A549 (cell line): ENCODE results near the gene AFAP1. TPM values are rescaled to one million over a fixed set of nuclear protein-coding genes. Genes with fewer than 3 reads are reported as not detected.

Experiments
- ATAC-seq, 2 experiments: fragments of 200-7000 bp in 1 of 2; fragments of >200 bp in 1 of 2; cut with Nextera tagmentation in 1 of 2; cut with Tn5 transposase in 1 of 2; 3 replicates each; pipeline versions ENCODE4 v1.8.0 to v1.9.1; 2018 to 2020; ENCODE audit warnings: mild to moderate bottlenecking in 1 of 2, moderate library complexity in 1 of 2
- CTCF ChIA-PET: fragments of 300-600 bp; sonication (Branson Sonifier 250); formaldehyde crosslinking; extraction: SDS; loops from one replicate; lab custom pipeline; 2021; ENCODE audit warnings: antibody characterized with exemption, inconsistent platforms; lab: Yijun Ruan, JAX
- POLR2A ChIA-PET: fragments of 350-600 bp; formaldehyde crosslinking; extraction: SDS; loops from one replicate; lab custom pipeline; 2021; ENCODE audit warnings: antibody characterized with exemption, inconsistent platforms; lab: Yijun Ruan, JAX
- DNase-seq, 2 experiments: peaks; one replicate each; pipeline versions ENCODE4 v3.0.0 to v3.0.0-alpha.2; 2011 to 2016; ENCODE audit warnings: low read depth in 1 of 2, low spot score in 1 of 2
- FAIRE-seq: peaks from 2 replicates; lab custom pipeline; 2011; peaks lifted over from hg19 to GRCh38; lab: Jason Lieb, UNC
- H3K27ac ChIP-seq, 2 experiments: fragments of >200 bp; sonication (Bioruptor Twin); formaldehyde crosslinking; 3 replicates each; pipeline ENCODE4 v1.5.1; 2016 to 2017
- H3K4me1 ChIP-seq: fragments of >200 bp; sonication (Bioruptor Twin); formaldehyde crosslinking; 3 replicates; pipeline ENCODE4 v1.6.1; 2016
- H3K4me2 ChIP-seq: fragments of >200 bp; sonication (Bioruptor Twin); formaldehyde crosslinking; 3 replicates; pipeline ENCODE4 v1.6.1; 2016
- H3K4me3 ChIP-seq: fragments of >200 bp; sonication (Bioruptor Twin); formaldehyde crosslinking; 3 replicates; pipeline ENCODE4 v1.5.1; 2016
- H3K9me3 ChIP-seq: fragments of >200 bp; sonication (Bioruptor Twin); formaldehyde crosslinking; 3 replicates; pipeline ENCODE4 v1.6.1; 2016
- CBX8 ChIP-seq: fragments of 200-600 bp; sonication (generic); IDR thresholded peaks from 2 replicates; pipeline ENCODE4 v1.6.1; 2016
- CHD2 ChIP-seq: fragments of 150-350 bp; IDR thresholded peaks from 2 replicates; pipeline ENCODE4 v1.6.1; 2014; ENCODE audit warnings: low read length; ENCODE audit not compliant: partially characterized antibody
- CHD4 ChIP-seq: fragments of 200-600 bp; sonication (generic); IDR thresholded peaks from 2 replicates; pipeline ENCODE4 v1.6.1; 2016; ENCODE audit warnings: antibody characterized with exemption, mild to moderate bottlenecking, borderline replicate concordance
- EHF ChIP-seq: fragments of 250-450 bp; sonication (Bioruptor Pico); IDR thresholded peaks from 2 replicates; pipeline ENCODE4 v1.5.0; 2020; ENCODE audit warnings: mild to moderate bottlenecking
- EHMT2 ChIP-seq: fragments of 200-600 bp; sonication (generic); IDR thresholded peaks from 2 replicates; pipeline ENCODE4 v1.6.1; 2016; ENCODE audit warnings: antibody characterized with exemption, low read depth, mild to moderate bottlenecking, moderate library complexity
- ESRRA ChIP-seq: fragments of 150-350 bp; IDR thresholded peaks from 2 replicates; pipeline ENCODE4 v1.6.1; 2014; ENCODE audit warnings: mild to moderate bottlenecking, low read length, borderline replicate concordance
- FOSB ChIP-seq: fragments of 250-450 bp; sonication (Bioruptor Pico); IDR thresholded peaks from 2 replicates; pipeline ENCODE4 v1.5.0; 2020; ENCODE audit warnings: mild to moderate bottlenecking, moderate library complexity
- HDAC2 ChIP-seq: fragments of 200-600 bp; sonication (generic); IDR thresholded peaks from 2 replicates; pipeline ENCODE4 v1.6.1; 2016
- HEYL ChIP-seq: fragments of 250-450 bp; sonication (Bioruptor Pico); IDR thresholded peaks from 2 replicates; pipeline ENCODE4 v1.8.0; 2021; ENCODE audit warnings: mild to moderate bottlenecking, moderate library complexity
- HOXA7 ChIP-seq: fragments of 250-450 bp; sonication (Bioruptor Pico); IDR thresholded peaks from 2 replicates; pipeline ENCODE4 v1.5.0; 2020; ENCODE audit warnings: mild to moderate bottlenecking, moderate library complexity
- HOXB5 ChIP-seq: fragments of 250-450 bp; sonication (Bioruptor Pico); IDR thresholded peaks from 2 replicates; pipeline ENCODE4 v1.5.0; 2020; ENCODE audit warnings: mild to moderate bottlenecking, moderate library complexity
- JUNB ChIP-seq: fragments of >200 bp; sonication (Bioruptor Twin); formaldehyde crosslinking; IDR thresholded peaks from 2 replicates; pipeline ENCODE4 v1.6.1; 2016
- KDM1A ChIP-seq: fragments of 200-600 bp; sonication (generic); IDR thresholded peaks from 2 replicates; pipeline ENCODE4 v1.6.1; 2016; ENCODE audit warnings: low read depth, mild to moderate bottlenecking
- KDM5A ChIP-seq: fragments of 200-600 bp; sonication (generic); IDR thresholded peaks from 2 replicates; pipeline ENCODE4 v1.6.1; 2016; ENCODE audit warnings: antibody characterized with exemption, mild to moderate bottlenecking
- MYC ChIP-seq: IDR thresholded peaks from 2 replicates; pipeline ENCODE4 v1.6.1; 2012; ENCODE audit warnings: mild to moderate bottlenecking, inconsistent platforms, low read length, improper control_type of control experiment, borderline replicate concordance
- NPAS2 ChIP-seq: fragments of 250-450 bp; sonication (Bioruptor Pico); IDR thresholded peaks from 2 replicates; pipeline ENCODE4 v1.8.0; 2022; ENCODE audit warnings: mild to moderate bottlenecking, moderate library complexity, borderline replicate concordance
- PHF8 ChIP-seq: fragments of 200-600 bp; sonication (generic); IDR thresholded peaks from 2 replicates; pipeline ENCODE4 v1.6.1; 2016; ENCODE audit warnings: low read depth, mild to moderate bottlenecking, antibody characterized with exemption, moderate library complexity, borderline replicate concordance
- POLR2AphosphoS2 ChIP-seq: conservative IDR thresholded peaks from 2 replicates; pipeline ENCODE4 v1.6.1; 2012; ENCODE audit warnings: low read length, improper control_type of control experiment, inconsistent platforms
- RCOR1 ChIP-seq: fragments of 150-350 bp; IDR thresholded peaks from 2 replicates; pipeline ENCODE4 v1.6.1; 2014; ENCODE audit warnings: antibody characterized with exemption, low read length, low read depth
- SMC3 ChIP-seq: fragments of >200 bp; sonication (Bioruptor Twin); formaldehyde crosslinking; IDR thresholded peaks from 3 replicates; pipeline ENCODE4 v1.6.1; 2018; ENCODE audit warnings: inconsistent platforms
- SREBF2 ChIP-seq: fragments of 450-650 bp; IDR thresholded peaks from 2 replicates; pipeline ENCODE4 v1.6.1; 2014; ENCODE audit warnings: mild to moderate bottlenecking, moderate library complexity
- TFCP2L1 ChIP-seq: fragments of 250-450 bp; sonication (Bioruptor Pico); IDR thresholded peaks from 2 replicates; pipeline ENCODE4 v1.5.0; 2021; ENCODE audit warnings: mild to moderate bottlenecking
- ZC3H11A ChIP-seq: fragments of 450-650 bp; IDR thresholded peaks from 2 replicates; pipeline ENCODE4 v1.6.1; 2014; ENCODE audit warnings: antibody characterized with exemption, mild to moderate bottlenecking
- ZSCAN20 ChIP-seq: fragments of 250-450 bp; sonication (Bioruptor Pico); IDR thresholded peaks from 2 replicates; pipeline ENCODE4 v1.8.0; 2022; ENCODE audit warnings: mild to moderate bottlenecking, moderate library complexity
- WGBS: methylation state at CpG from one replicate; pipeline ENCODE4 v1.1.6; 2017; ENCODE audit errors: missing lambda C conversion rate; 5-methylcytosine and 5-hydroxymethylcytosine counted together
- polyA plus RNA-seq, 4 experiments: library from polyadenylated mRNA; depleted of rRNA in 3 of 4; stranded (reverse); fragments of >200 nt; fragmentation: RNase III in 1 of 4; extraction: RNeasy Plus Mini Kit Qiagen cat#74134 plus additional on column Dnase treatment in 1 of 4; gene quantifications; 2 replicates in 3 of 4; 3 replicates in 1 of 4; pipeline ENCODE4 v1.2.3, GENCODE V29; 2011 to 2017
- TF ChIP-seq, protein P1 (sequence below): fragments of >200 bp; sonication (Bioruptor Twin); formaldehyde crosslinking; IDR thresholded peaks from 3 replicates; pipeline ENCODE4 v1.5.1; 2016
- TF ChIP-seq, protein P2 (sequence below): fragments of 250-450 bp; sonication (Bioruptor Pico); IDR thresholded peaks from 2 replicates; pipeline ENCODE4 v1.5.0; 2021; ENCODE audit warnings: mild to moderate bottlenecking, moderate library complexity, borderline replicate concordance

The AFAP1 gene
- polyA plus RNA-seq, 2 of the 4 experiments (the other 2 are of a cell fraction) = 25.4 to 29.6 TPM

DNA sequence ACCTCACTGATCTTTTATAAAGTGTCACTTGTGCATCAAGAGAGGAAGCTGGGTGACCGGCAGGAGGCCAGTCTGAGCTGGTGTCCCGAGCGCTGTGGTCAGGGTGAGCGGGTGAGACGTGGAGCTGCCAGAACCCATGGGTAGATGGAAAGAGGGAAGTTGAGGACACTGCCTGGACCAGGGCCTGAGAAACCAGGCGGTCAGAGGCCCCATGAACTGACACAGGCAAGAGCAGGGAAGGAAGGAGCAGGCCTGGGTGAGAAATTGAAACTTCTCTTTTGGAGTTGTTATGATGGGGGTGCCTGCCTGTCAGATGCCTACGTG is 192.6 kb downstream of the AFAP1 start:
- 94% methylated on average over 7 of the region's 7 CpGs for WGBS
- no peak for DNase-seq
- no peak for TF ChIP-seq PHF8
- no peak for TF ChIP-seq JUNB
- TF ChIP-seq KDM1A = no peak
- TF ChIP-seq HOXB5 (CRISPR knock-in tag) = no peak
- TF ChIP-seq RCOR1 = no peak
- TF ChIP-seq, protein P1, sequence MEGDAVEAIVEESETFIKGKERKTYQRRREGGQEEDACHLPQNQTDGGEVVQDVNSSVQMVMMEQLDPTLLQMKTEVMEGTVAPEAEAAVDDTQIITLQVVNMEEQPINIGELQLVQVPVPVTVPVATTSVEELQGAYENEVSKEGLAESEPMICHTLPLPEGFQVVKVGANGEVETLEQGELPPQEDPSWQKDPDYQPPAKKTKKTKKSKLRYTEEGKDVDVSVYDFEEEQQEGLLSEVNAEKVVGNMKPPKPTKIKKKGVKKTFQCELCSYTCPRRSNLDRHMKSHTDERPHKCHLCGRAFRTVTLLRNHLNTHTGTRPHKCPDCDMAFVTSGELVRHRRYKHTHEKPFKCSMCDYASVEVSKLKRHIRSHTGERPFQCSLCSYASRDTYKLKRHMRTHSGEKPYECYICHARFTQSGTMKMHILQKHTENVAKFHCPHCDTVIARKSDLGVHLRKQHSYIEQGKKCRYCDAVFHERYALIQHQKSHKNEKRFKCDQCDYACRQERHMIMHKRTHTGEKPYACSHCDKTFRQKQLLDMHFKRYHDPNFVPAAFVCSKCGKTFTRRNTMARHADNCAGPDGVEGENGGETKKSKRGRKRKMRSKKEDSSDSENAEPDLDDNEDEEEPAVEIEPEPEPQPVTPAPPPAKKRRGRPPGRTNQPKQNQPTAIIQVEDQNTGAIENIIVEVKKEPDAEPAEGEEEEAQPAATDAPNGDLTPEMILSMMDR = no peak
- TF ChIP-seq ZC3H11A = no peak
- TF ChIP-seq CBX8 = no peak
- TF ChIP-seq CHD4 = no peak
- TF ChIP-seq, protein P2, sequence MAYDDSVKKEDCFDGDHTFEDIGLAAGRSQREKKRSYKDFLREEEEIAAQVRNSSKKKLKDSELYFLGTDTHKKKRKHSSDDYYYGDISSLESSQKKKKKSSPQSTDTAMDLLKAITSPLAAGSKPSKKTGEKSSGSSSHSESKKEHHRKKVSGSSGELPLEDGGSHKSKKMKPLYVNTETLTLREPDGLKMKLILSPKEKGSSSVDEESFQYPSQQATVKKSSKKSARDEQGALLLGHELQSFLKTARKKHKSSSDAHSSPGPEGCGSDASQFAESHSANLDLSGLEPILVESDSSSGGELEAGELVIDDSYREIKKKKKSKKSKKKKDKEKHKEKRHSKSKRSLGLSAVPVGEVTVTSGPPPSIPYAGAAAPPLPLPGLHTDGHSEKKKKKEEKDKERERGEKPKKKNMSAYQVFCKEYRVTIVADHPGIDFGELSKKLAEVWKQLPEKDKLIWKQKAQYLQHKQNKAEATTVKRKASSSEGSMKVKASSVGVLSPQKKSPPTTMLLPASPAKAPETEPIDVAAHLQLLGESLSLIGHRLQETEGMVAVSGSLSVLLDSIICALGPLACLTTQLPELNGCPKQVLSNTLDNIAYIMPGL (CRISPR knock-in tag) = no peak
- no peak for TF ChIP-seq HDAC2
- TF ChIP-seq POLR2AphosphoS2 = no peak
- no peak for TF ChIP-seq HOXA7 (CRISPR knock-in tag)
- TF ChIP-seq KDM5A = no peak
- TF ChIP-seq FOSB (CRISPR knock-in tag) = no peak
- no peak for TF ChIP-seq TFCP2L1 (CRISPR knock-in tag)
- no peak for TF ChIP-seq SMC3
- TF ChIP-seq EHF (CRISPR knock-in tag) = no peak
- TF ChIP-seq, all 56 proteins: peak for 0
- Histone ChIP-seq H3K27ac (peak overlapping the region in 1 of 2 experiments; percentile 88; a peak in 2 of 6 replicates), H3K4me1 (peaks cover 25% of the 10 kb centered on the region), H3K9me3 (no peaks in the 10 kb centered on the region), H3K4me3 (no peak overlapping the region), H3K4me2 (no peak overlapping the region)
- CTCF ChIA-PET = interaction anchor here (1.0 kb wide), 1 partner anchor 9 kb away, joined by 3 read pairs; no protein-coding TSS in a partner anchor
- FAIRE-seq (no peak), ATAC-seq (no peak)
- POLR2A ChIA-PET = no interaction called here

DNA sequence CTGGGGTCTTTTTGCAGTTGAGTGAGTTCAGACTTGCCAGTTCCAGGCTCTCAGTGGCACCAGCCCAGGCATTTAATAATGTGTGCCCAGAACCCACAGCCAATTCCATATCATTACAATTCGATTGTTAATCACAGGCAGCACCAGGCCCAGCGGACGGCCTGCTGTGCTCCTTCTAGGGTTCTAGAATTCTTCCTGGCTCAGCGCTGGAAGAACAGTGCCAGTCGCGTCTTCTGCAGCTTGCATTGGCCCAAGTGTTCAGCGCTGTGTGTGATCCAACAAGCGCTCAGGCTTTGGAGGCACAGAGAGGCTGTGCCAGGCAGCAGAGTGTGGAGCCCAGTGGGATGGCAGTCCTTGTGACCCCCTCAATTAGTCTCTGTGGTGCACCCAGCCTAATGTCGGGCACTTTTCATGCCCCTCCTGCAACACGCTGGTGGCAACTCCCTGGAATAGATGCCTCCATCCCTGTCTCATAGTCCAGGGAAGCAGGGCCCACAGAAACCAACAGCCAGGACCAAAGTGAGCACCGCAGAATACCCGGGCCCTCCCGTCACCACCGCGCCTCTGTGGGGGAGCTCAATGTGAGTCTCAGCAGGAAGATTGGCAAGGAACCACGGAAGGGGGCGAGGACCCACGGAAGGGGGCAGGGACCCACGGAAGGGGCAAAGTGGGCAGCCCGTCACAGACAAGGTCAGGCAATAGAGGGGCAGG is 193.2 kb downstream of the AFAP1 start:
- H3K9me3 ChIP-seq = no peaks in the 10 kb centered on the region
- no peak for DNase-seq
- POLR2A ChIA-PET = no interaction called here
- no peak for FAIRE-seq
- no peak for TF ChIP-seq HOXB5 (CRISPR knock-in tag)
- no peak for TF ChIP-seq ZSCAN20 (CRISPR knock-in tag)
- TF ChIP-seq HEYL (CRISPR knock-in tag) = no peak
- TF ChIP-seq CHD2 = no peak
- TF ChIP-seq ZC3H11A = no peak
- no peak for TF ChIP-seq SREBF2
- TF ChIP-seq CBX8 = no peak
- no peak for TF ChIP-seq EHMT2
- TF ChIP-seq ESRRA = no peak
- no peak for TF ChIP-seq NPAS2 (CRISPR knock-in tag)
- no peak for TF ChIP-seq MYC
- TF ChIP-seq POLR2AphosphoS2 = no peak
- TF ChIP-seq, all 56 proteins: peak for 0
- 93% methylated on average over 14 of the region's 20 CpGs for WGBS
- CTCF ChIA-PET = interaction anchor here (1.0 kb wide), 1 partner anchor 8 kb away, joined by 3 read pairs; no protein-coding TSS in a partner anchor
- Histone ChIP-seq H3K4me1 (peaks cover 25% of the 10 kb centered on the region), H3K4me2 (no peak overlapping the region), H3K27ac (peak overlapping the region in 1 of 2 experiments; percentile 88; a peak in 2 of 6 replicates), H3K4me3 (no peak overlapping the region)
- no peak for ATAC-seq
